Subcutaneous adipose tissue (tissue), 4 donors: ENCODE measurements around the gene MTF2. TPM values are rescaled to one million over a fixed set of nuclear protein-coding genes. Genes with fewer than 3 reads are reported as not detected.

ENCODE experiments used
- CTCF ChIP-seq: fragments of 450-650 bp; IDR thresholded peaks from one replicate; pipeline ENCODE4 v1.5.1; 2016; ENCODE audit warnings: low read depth, mild to moderate bottlenecking, control low read depth, antibody characterized with exemption, moderate library complexity
- total RNA-seq, 4 donors: library from RNA; depleted of rRNA; stranded (reverse); fragments of >200 nt; gene quantifications; one replicate each; pipeline ENCODE4 v1.1.0, GENCODE V29; 2016

The MTF2 gene
- total RNA-seq, 4 donors from 2014 or later: 16.3 to 24.0 (median 19.9) TPM

GRCh38 chr1:93124556-93125355 lies 45.7 kb downstream of the MTF2 start:
- TF ChIP-seq CTCF: no peak

- no peak for TF ChIP-seq CTCF
Observed at GRCh38 chr1:93129507-93130099, 50.5 kb downstream of the MTF2 start.

- no peak for TF ChIP-seq CTCF
Observed at GRCh38 chr1:93132638-93133037, 53.6 kb downstream of the MTF2 start.

GRCh38 chr1:93136445-93136844 lies 57.4 kb downstream of the MTF2 start:
- TF ChIP-seq CTCF: no peak

- TF ChIP-seq CTCF: no peak
Observed at GRCh38 chr1:93137604-93138292, 58.7 kb downstream of the MTF2 start.

- no peak for TF ChIP-seq CTCF
Observed at GRCh38 chr1:93140106-93140505, 61.0 kb downstream of the MTF2 start.

GRCh38 chr1:93142161-93142560 lies 63.1 kb downstream of the MTF2 start:
- TF ChIP-seq CTCF: no peak
